Kidney capillary endothelial cell (primary cell): ENCODE data around the gene OTOA.
A peak's percentile ranks its signal among the peaks of the same experiment; 100 is the strongest.
"Not testable (repeated sequence)": the region's sequence is repeated elsewhere in the genome, so short reads cannot be mapped to it uniquely, and the experiment has no call there.

Experiments
- DNase-seq: peaks from one replicate; pipeline ENCODE4 v3.0.0-alpha.2; 2018; ENCODE audit warnings: low spot score

Gene OTOA

GRCh38 chr16:21641916-21642315 lies 21.9 kb upstream of the OTOA start:
- no peak for DNase-seq

DNA sequence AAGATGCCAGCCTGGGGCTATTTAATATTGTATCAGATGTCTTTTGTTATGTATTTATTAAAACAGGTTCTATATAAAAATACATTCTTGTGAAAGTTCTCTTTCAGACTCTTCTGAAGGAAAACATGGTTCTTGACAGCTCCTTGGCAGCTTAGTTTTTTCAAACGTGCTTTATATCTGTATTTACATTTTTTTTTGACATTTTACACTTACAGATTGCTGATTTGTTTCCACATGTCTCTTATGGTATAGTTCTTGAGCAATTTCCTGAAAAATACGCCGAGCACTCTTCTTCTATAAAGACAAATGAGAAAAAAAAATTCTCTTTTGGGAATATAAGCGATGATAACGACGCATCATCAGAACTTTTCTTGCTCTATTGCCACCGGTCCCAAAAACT lies 20.9 kb upstream of the OTOA start:
- no peak for DNase-seq

DNA sequence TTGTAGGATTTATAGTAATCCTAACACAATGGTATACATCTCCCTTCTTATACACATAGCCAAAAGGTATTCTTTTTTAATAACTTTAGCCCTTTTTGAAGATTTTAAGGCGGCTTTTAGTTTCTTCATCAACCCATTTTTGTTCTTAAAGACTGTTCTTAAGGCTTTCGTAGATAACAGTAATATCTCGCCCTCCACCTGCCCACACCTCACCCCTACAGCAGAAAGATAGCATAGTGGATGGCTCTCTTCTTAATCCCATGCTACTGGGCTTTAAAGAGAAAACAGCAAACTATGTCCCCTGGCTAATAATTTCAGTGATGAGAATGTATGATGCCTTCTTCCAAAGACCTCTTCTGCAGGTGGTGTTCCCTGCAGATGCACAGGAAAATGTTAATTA lies 20.0 kb upstream of the OTOA start:
- DNase-seq, result no peak

DNA sequence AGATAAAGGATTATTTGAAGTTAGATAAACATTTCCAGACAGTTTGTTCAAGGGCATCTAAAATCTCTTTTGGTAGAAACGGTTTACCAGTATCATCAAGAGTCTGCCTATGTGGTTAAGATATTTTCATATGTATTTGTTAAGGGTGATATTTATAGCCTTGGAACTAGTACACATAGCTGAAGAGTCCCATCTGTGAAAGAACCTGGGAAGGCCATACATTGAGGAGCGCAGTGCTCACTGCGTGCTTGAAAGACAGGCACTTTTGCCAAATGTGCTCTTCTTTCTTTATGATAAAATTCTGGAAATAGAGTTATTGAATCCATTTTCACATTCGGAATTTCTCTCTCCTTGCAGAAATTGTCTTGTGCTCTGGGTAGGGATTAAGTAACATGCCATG lies 19.1 kb upstream of the OTOA start:
- DNase-seq, result no peak

DNA sequence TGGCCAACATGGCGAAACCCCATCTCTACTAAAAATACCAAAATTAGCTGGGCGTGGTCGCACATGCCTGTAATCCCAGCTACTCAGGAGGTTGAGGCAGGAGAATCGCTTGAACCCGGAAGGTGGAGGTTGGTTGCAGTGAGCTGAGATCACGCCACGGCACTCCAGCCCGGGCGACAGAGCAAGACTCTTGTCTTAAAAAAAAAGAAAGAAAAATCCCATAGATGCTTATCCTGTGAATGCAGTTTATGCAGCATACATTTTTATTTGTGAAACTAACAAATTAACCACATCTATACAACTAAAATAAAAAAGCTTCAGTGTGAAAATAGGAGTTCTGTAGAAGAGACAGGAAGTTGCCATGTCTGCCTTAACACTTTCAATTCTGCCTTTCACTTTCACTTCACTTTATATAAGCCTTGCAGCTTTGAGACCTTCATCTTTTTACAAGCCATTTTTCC lies 18.5 kb upstream of the OTOA start:
- DNase-seq, result no peak

GRCh38 chr16:21646091-21646490 lies 17.7 kb upstream of the OTOA start:
- DNase-seq, result peak; percentile 38

DNA sequence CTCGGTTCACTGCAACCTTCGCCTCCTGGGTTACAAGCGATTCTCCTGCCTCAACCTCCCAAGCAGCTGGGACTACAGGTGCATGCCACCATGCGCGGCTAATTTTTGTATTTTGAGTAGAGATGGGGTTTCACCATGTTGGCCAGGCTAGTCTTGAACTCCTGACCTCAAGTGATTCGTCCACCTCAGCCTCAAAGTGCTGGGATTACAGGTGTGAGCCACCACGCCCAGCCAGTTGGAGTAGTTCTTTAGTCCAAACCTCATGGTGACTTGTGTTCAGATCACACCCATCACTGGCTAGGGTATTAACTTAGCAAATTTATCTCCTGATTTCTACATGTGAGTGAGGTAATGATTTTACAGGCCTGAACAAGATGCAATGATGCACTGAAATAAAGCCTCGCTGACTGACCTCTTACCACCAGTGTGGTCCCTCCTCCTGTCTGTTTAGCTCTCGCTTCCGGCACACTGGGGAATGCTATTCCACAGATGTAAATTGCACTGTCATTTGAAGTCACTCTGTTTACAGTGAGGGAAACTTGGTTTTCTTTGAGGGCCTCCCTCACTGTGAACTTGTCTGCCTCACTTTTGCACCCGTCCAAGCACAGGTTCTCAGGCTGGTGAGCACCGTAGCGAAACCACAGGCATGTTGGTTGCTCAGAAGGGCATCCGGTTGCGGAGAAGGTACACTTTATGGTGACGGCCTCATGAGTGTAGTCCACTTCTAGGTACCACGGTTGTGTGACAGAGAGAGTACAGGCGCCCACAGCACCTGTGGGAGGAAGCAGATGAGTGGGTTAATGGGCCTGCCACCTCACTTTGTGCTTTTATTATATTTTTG lies 16.8 kb upstream of the OTOA start:
- DNase-seq, result no peak

- no peak for DNase-seq
These were observed 16.1 kb upstream of the OTOA start for GRCh38 chr16:21647562-21648164.

- DNase-seq, result not testable (repeated sequence)
These were observed 13.9 kb upstream of the OTOA start for GRCh38 chr16:21649826-21650406.

GRCh38 chr16:21650521-21650920 lies 13.2 kb upstream of the OTOA start:
- no peak for DNase-seq

DNA sequence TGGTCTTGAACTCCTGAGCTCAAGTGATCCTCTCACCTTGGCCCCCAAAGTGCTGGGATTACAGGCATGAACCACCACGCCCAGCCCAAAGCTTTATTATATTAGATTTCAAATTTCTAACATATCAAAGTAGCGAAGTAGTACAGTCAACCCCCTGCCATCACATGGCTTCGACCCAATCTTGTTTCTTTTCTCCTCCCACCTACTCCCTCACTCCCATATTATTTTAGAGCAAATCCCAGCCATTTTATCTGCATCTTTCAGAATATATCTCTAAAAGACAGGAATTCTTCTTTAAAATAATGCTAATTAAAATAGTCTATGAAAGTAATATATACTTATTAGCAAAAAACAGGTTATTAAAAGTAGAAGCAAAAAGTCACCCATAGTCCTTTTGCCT lies 12.3 kb upstream of the OTOA start:
- DNase-seq, result no peak

DNA sequence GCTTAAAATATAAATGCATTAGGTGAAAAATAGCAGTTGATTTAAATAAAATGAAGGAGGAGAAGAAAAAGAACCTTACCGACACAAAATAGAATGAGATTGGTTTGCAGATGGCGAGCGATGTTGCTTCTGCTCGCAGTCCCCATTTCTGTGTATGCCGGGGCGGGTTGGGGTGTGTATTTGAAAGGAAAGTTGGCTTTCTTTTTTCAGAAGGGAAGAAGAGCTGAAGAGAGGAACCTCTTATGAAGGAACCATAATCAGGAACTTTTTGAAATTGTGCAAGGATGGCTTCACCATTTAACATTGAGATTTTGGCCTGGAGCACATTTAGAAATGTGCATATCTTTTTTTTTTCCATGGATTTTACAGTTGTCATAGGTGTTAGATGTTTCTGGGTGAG lies 11.3 kb upstream of the OTOA start, which contains the start of gene IGSF6:
TSS of gene IGSF6 (minus strand) at position 156 of the 400 bp plus-strand sequence. CDS start at position 146, 10 bp downstream.
- DNase-seq, result no peak

DNA sequence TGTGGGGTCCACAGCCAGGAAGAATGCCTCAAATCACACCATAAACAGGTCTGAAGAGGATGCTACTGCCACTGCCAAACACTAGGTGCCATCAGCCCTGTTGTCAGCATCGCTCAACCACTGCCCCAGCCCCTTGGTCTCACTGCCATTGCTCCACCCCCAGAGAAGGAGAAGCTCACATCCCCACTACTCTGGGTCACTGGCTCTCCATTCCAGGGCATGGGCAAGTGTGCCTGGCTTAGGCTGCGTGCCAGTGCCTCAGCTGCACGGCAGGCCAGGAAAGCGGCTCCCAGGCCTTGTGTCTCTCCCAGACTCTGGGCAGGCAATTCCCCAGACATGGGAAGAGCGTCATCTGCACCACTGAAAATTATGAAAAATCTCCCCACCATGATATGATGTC lies 10.2 kb upstream of the OTOA start:
- DNase-seq, result no peak

DNA sequence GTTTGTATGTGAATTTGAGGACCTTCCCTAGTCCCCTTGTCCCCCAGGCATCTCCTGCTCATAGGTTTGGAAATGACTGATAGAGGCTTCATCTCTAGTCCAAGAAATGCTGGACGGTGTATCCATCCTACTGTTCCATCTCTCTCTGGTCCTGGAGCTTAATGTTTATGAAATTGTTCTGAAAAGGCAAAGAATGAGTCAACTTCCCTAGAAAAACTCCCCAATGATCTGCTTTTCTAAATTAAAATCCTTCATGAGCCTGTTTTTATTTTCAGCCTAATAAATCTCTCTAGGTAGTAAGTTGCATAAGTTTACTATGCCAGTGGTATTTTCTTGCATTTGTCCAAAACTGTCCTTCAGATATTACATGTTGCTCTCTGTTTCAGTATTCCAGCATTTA lies 9.3 kb upstream of the OTOA start:
- DNase-seq, result no peak

DNA sequence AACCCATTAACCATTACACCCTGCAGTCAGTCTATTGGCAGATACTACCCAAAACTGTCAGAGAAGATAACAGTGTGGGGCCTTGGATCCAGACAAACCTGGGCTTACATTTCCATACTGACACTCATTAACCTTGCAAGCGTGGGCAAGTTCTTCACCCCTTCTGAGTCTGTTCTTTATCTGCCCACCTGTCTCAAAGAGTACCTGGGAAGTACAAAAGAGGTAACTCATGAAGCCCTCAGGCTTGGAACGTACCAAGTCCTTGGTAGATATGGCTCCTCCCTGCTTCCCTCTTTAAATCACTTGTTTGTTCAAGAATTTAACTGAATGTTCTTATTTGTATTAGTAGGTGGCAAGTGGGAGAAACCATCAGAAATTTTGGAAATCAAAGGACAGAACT lies 8.9 kb upstream of the OTOA start:
- no peak for DNase-seq

GRCh38 chr16:21656795-21657768 lies 6.7 kb upstream of the OTOA start:
- peak; percentile 67 for DNase-seq

DNA sequence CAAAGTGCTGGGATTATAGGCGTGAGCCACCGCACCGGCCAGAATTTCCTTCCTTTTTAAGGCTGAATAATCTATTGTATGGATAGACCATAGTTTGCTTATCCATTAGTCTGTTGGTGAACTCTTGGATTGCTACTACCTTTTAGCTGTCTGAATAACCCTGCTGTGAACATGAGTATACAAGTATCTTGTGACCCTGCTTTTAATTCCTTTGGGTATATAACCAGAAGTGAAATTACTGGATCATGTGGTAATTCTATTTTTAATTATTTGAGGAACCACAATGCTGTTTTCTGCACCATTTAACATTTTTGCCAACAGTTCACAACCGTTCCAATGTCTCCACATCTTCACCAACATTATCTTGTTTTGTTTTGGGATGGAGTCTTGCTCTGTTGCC lies 4.6 kb upstream of the OTOA start:
- no peak for DNase-seq

- no peak for DNase-seq
These were observed 1.2 kb downstream of the OTOA start for GRCh38 chr16:21664801-21665492.

DNA sequence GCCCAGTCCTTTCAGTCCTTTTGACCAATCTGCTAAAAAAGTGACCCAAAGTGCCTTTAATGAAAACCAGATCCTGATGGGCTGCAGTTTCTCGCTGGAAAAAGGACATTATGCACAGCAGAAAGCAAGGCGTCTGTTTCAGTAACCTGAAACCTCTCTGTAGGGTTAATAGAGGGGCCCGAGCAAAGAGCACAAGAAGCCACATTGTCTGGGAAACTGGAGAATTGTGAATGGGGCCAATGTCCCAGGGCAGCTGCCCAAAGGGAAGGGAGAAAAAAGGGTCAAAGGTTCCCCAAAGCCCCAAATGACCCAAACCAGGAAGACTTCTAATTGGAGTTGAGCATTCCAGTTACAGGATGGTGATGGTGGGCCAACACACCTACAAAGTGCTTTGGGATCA lies 3.0 kb downstream of the OTOA start:
- no peak for DNase-seq

GRCh38 chr16:21667575-21667974 lies 3.8 kb downstream of the OTOA start:
- no peak for DNase-seq

- DNase-seq, result no peak
These were observed 9.7 kb downstream of the OTOA start for GRCh38 chr16:21673469-21673868.
